Lower leg skin (tissue), 4 donors: ENCODE measurements around the gene COTL1. TPM values are rescaled to one million over a fixed set of nuclear protein-coding genes. Genes with fewer than 3 reads are reported as not detected.

Experiments used
- DNase-seq, 2 donors: peaks; one replicate each; pipeline ENCODE4 v3.0.0-alpha.2; 2019; ENCODE audit warnings: low spot score in 2 of 2
- H3K4me3 ChIP-seq: fragments of 200-600 bp; sonication (generic); 2 replicates; pipeline ENCODE4 v1.5.1; 2017; ENCODE audit warnings: mild to moderate bottlenecking, low read depth; ENCODE audit not compliant: poor library complexity, severe bottlenecking
- CTCF ChIP-seq, 3 donors: fragments of 450-650 bp; IDR thresholded peaks; one replicate each; pipeline ENCODE4 v1.5.1; 2016; ENCODE audit warnings: antibody characterized with exemption in 3 of 3, mild to moderate bottlenecking in 3 of 3, moderate library complexity in 2 of 3
- POLR2A ChIP-seq, 2 donors: fragments of 450-650 bp; IDR thresholded peaks; one replicate each; pipeline ENCODE4 v1.6.1; 2016 to 2017; ENCODE audit warnings: antibody characterized with exemption in 2 of 2, mild to moderate bottlenecking in 1 of 2, moderate library complexity in 1 of 2
- WGBS, 2 donors: methylation state at CpG; one replicate each; pipeline ENCODE4 v1.1.5; 2018; 5-methylcytosine and 5-hydroxymethylcytosine counted together
- intact Hi-C: fragments of 100-400 bp; cut with DNase I; formaldehyde crosslinking; loops from one replicate; pipeline ENCODE4 v1.15.0; 2023; ENCODE audit warnings: low total_unique reads
- total RNA-seq, 4 donors: library from RNA; depleted of rRNA; stranded (reverse); fragments of >200 nt; gene quantifications; one replicate each; pipeline ENCODE4 v1.1.0, GENCODE V29; 2016

Gene COTL1
- total RNA-seq, 4 donors from 2014 or later = 6.5 to 25.7 (median 9.8) TPM

DNA sequence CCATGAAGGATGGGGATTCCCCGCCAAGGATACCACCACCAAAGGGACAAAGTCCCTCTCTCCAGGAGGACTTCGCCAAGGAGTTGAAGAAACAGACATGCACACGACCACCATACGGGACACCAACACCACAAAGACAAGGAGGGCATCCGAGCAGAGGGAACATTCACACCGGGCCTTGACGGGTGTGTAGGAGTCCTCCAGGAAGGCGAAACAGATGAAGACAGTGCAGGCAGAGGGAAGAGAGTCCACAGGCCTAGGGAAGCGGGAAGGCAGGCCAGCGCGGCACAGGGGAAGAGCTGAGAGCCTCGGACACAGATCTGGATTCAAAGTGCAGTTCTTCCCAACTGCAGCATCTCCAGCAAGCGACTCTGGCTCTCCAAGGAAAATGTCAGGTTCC, 10.8 kb downstream of the COTL1 start:
- TF ChIP-seq POLR2A (IDR thresholded peaks at IDR 0.05) (no peak), CTCF (IDR thresholded peaks at IDR 0.05) (no peak)
- 91 to 94% methylated on average over 13 of the region's 13 CpGs for WGBS, 2 donors
- intact Hi-C loops = no loop called here
- DNase-seq = no peak
- H3K4me3 ChIP-seq = no peak overlapping the region

DNA sequence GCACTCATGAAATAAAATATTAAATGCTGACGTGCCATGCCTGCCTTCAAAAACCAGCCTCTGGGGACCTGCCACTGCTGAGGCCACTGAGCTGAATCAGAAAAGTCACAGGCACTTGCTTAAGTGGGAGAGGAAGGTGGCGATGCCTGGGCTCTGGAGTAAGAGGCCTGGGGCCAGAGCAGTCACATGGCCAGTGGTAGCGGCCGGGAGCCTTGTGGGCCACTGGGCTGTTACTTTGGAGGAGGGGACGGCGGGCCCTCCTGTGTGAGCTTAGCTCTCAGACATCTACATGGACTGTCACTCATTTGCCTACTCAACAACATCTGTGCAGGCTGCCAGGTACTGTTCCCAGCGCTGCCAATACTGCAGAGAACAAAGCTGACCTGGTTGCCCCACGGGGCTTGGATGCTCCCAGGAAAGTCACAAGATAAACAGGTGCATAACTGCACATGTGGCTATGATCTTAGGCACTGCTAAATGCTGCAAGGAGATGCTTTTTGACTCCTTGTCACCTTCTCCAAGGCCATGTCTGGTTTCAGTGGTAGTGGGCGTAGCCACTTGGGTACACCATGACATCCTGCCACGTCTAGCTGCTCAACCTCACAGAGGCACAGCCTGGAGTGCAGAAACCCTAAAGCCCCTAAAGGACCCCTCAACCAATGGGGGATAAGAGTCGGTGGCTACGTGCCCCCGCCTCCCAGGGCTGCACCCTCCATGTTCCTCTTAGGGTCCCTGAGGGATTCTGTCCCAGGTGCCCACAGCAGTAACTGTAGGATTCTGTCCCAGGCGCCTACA, 11.6 kb downstream of the COTL1 start:
- H3K4me3 ChIP-seq = no peak overlapping the region
- intact Hi-C loops = no loop called here
- no peak for TF ChIP-seq CTCF (IDR thresholded peaks at IDR 0.05)
- TF ChIP-seq POLR2A (IDR thresholded peaks at IDR 0.05) = no peak
- 84 to 86% methylated on average over 13 to 14 of the region's 14 CpGs for WGBS, 2 donors
- DNase-seq = no peak

GRCh38 chr16:84605339-84605848, 12.5 kb downstream of the COTL1 start:
- intact Hi-C loops = no loop called here
- WGBS, 2 donors = 82 to 86% methylated on average over 6 of the region's 6 CpGs

GRCh38 chr16:84604477-84605013, 13.3 kb downstream of the COTL1 start:
- 82 to 83% methylated on average over 9 of the region's 9 CpGs for WGBS, 2 donors
- no peak overlapping the region for H3K4me3 ChIP-seq
- DNase-seq = no peak
- intact Hi-C loops = no loop called here
- no peak for TF ChIP-seq CTCF (IDR thresholded peaks at IDR 0.05)
- no peak for TF ChIP-seq POLR2A (IDR thresholded peaks at IDR 0.05)

More at GRCh38 chr16:84605339-84605848, 12.5 kb downstream of the COTL1 start:
- no peak overlapping the region for H3K4me3 ChIP-seq
- DNase-seq = no peak
- TF ChIP-seq POLR2A (IDR thresholded peaks at IDR 0.05) (no peak), CTCF (IDR thresholded peaks at IDR 0.05) (no peak)

- intact Hi-C loops = no loop called here
These were observed 13.9 kb downstream of the COTL1 start for GRCh38 chr16:84603940-84604339.

More at GRCh38 chr16:84603940-84604339, 13.9 kb downstream of the COTL1 start:
- 81 to 88% methylated on average over 10 of the region's 10 CpGs for WGBS, 2 donors
- TF ChIP-seq POLR2A (IDR thresholded peaks at IDR 0.05) = no peak
- no peak for TF ChIP-seq CTCF (IDR thresholded peaks at IDR 0.05)
- H3K4me3 ChIP-seq = no peak overlapping the region
- no peak for DNase-seq
